Cardiac fibroblast (primary cell): ENCODE measurements around the gene OTULINL.

ENCODE experiments used
- DNase-seq, 2 donors: peaks; one replicate each; pipeline versions ENCODE4 v3.0.0 to v3.0.0-alpha.2; 2010; ENCODE audit warnings: low read depth in 2 of 2
- H3K4me3 ChIP-seq, 2 donors: replicated peaks in 1 of 2; 1 replicate in 1 of 2; 2 replicates in 1 of 2; pipeline ENCODE4 v1.5.1; 2011; ENCODE audit warnings: low read depth in 2 of 2, low read length in 2 of 2, mild to moderate bottlenecking in 2 of 2, moderate library complexity in 1 of 2
- CTCF ChIP-seq: IDR thresholded peaks from one replicate; pipeline ENCODE4 v1.5.1; 2011; ENCODE audit warnings: low read depth, mild to moderate bottlenecking, low read length, inconsistent platforms

Gene OTULINL

GRCh38 chr5:14580398-14581034, 1.1 kb upstream of the OTULINL start:
- DNase-seq, result peak in 1 of 2 donors; percentile 22
- H3K4me3 ChIP-seq, result no peak overlapping the region
- TF ChIP-seq CTCF, result no peak

- TF ChIP-seq CTCF, result no peak
- peak overlapping the region; percentile 49 to 58 for H3K4me3 ChIP-seq
- DNase-seq, result peak; percentile 16 to 22
Measured at GRCh38 chr5:14581891-14582796, 552 bp downstream of the OTULINL start.

GRCh38 chr5:14582797-14583137, 1.2 kb downstream of the OTULINL start:
- TF ChIP-seq CTCF, result peak; percentile 6
- peak in 1 of 2 donors; percentile 5 for DNase-seq
- no peak overlapping the region for H3K4me3 ChIP-seq

GRCh38 chr5:14584848-14585247, 3.3 kb downstream of the OTULINL start:
- no peak overlapping the region for H3K4me3 ChIP-seq
- no peak for DNase-seq
- no peak for TF ChIP-seq CTCF

- H3K4me3 ChIP-seq, result no peak overlapping the region
- no peak for TF ChIP-seq CTCF
- DNase-seq, result no peak
Measured at GRCh38 chr5:14587150-14587549, 5.6 kb downstream of the OTULINL start.

- no peak overlapping the region for H3K4me3 ChIP-seq
- no peak for DNase-seq
- no peak for TF ChIP-seq CTCF
Measured at GRCh38 chr5:14588145-14588544, 6.6 kb downstream of the OTULINL start.
